Measurements from ENCODE around the gene BHMT.
"Not testable (repeated sequence)": the region's sequence is repeated elsewhere in the genome, so short reads cannot be mapped to it uniquely, and the experiment has no call there.

GRCh38 chr5:79180449-79180848 is 68.8 kb downstream of the BHMT start:
- TF ChIP-seq, protein P1, sequence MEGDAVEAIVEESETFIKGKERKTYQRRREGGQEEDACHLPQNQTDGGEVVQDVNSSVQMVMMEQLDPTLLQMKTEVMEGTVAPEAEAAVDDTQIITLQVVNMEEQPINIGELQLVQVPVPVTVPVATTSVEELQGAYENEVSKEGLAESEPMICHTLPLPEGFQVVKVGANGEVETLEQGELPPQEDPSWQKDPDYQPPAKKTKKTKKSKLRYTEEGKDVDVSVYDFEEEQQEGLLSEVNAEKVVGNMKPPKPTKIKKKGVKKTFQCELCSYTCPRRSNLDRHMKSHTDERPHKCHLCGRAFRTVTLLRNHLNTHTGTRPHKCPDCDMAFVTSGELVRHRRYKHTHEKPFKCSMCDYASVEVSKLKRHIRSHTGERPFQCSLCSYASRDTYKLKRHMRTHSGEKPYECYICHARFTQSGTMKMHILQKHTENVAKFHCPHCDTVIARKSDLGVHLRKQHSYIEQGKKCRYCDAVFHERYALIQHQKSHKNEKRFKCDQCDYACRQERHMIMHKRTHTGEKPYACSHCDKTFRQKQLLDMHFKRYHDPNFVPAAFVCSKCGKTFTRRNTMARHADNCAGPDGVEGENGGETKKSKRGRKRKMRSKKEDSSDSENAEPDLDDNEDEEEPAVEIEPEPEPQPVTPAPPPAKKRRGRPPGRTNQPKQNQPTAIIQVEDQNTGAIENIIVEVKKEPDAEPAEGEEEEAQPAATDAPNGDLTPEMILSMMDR (IDR thresholded peaks at IDR 0.05; ENCODE audit: poor library complexity) = not testable (repeated sequence)
- TF ChIP-seq EZH2phosphoT487 (IDR thresholded peaks at IDR 0.05; ENCODE audit: low read depth, severe bottlenecking, unreplicated experiment); EZH2 (IDR thresholded peaks at IDR 0.05; ENCODE audit: borderline replicate concordance): not testable (repeated sequence)

Data from hepatocyte (in vitro differentiated cells).